Mesothelial cell of epicardium (in vitro differentiated cells): ENCODE measurements around the gene TCF3. TPM values are rescaled to one million over a fixed set of nuclear protein-coding genes. Genes with fewer than 3 reads are reported as not detected.

Experiments
- DNase-seq, 2 experiments: peaks; one replicate each; pipeline ENCODE4 v3.0.0; 2021; ENCODE audit warnings: low spot score in 2 of 2; ENCODE audit not compliant: unreplicated experiment in 2 of 2
- H3K27ac Mint-ChIP-seq: 2 replicates; pipeline ENCODE4 v1.8.0; 2021; ENCODE audit warnings: mixed read lengths
- H3K27me3 Mint-ChIP-seq: 2 replicates; pipeline ENCODE4 v1.8.0; 2021; ENCODE audit warnings: low read depth, mixed read lengths
- H3K36me3 Mint-ChIP-seq: 2 replicates; pipeline ENCODE4 v1.8.0; 2021; ENCODE audit warnings: mixed read lengths
- H3K4me1 Mint-ChIP-seq: 2 replicates; pipeline ENCODE4 v1.8.0; 2021; ENCODE audit warnings: mixed read lengths
- H3K4me3 Mint-ChIP-seq: 2 replicates; pipeline ENCODE4 v1.8.0; 2021; ENCODE audit warnings: mild to moderate bottlenecking, moderate library complexity, mixed read lengths
- H3K9me3 Mint-ChIP-seq: 2 replicates; pipeline ENCODE4 v1.8.0; 2021; ENCODE audit warnings: mixed read lengths
- CTCF ChIP-seq: fragments of 200-600 bp; sonication (generic); IDR thresholded peaks from one replicate; pipeline ENCODE4 v1.5.0; 2021; ENCODE audit warnings: antibody characterized with exemption; ENCODE audit not compliant: unreplicated experiment
- total RNA-seq: library from RNA; stranded (reverse); gene quantifications from 3 replicates; pipeline ENCODE4 v1.2.1, GENCODE V29; 2021

The TCF3 gene
- total RNA-seq, 1 donor from 2014 or later: 227 TPM

- no peak for TF ChIP-seq CTCF
- Mint-ChIP-seq H3K27me3 (no peaks in the 10 kb centered on the region), H3K9me3 (no peaks in the 10 kb centered on the region), H3K4me1 (peaks cover 5% of the 10 kb centered on the region), H3K4me3 (no peak overlapping the region), H3K27ac (peak overlapping the region; percentile 84), H3K36me3 (peaks cover 26% of the 10 kb centered on the region)
- DNase-seq: no peak
These were observed 29.9 kb downstream of the TCF3 start for GRCh38 chr19:1622541-1622940.

GRCh38 chr19:1622007-1622406 is 30.4 kb downstream of the TCF3 start:
- no peak for TF ChIP-seq CTCF
- Mint-ChIP-seq H3K36me3 (peaks cover 29% of the 10 kb centered on the region), H3K4me3 (no peak overlapping the region), H3K27ac (no peak overlapping the region), H3K27me3 (no peaks in the 10 kb centered on the region), H3K4me1 (peaks cover 5% of the 10 kb centered on the region), H3K9me3 (no peaks in the 10 kb centered on the region)
- DNase-seq: no peak

GRCh38 chr19:1621574-1621973 is 30.8 kb downstream of the TCF3 start:
- no peaks in the 10 kb centered on the region for H3K9me3 Mint-ChIP-seq
- no peak overlapping the region for H3K27ac Mint-ChIP-seq
- H3K4me1 Mint-ChIP-seq: peaks cover 5% of the 10 kb centered on the region
- TF ChIP-seq CTCF: no peak
- peaks cover 34% of the 10 kb centered on the region for H3K36me3 Mint-ChIP-seq
- H3K4me3 Mint-ChIP-seq: no peak overlapping the region
- no peak for DNase-seq
- no peaks in the 10 kb centered on the region for H3K27me3 Mint-ChIP-seq

GRCh38 chr19:1621021-1621420 is 31.4 kb downstream of the TCF3 start:
- H3K36me3 Mint-ChIP-seq: peaks cover 36% of the 10 kb centered on the region
- H3K4me1 Mint-ChIP-seq: peaks cover 5% of the 10 kb centered on the region
- no peak for TF ChIP-seq CTCF
- H3K27ac Mint-ChIP-seq: no peak overlapping the region
- DNase-seq: no peak
- H3K9me3 Mint-ChIP-seq: no peaks in the 10 kb centered on the region
- H3K4me3 Mint-ChIP-seq: no peak overlapping the region
- H3K27me3 Mint-ChIP-seq: no peaks in the 10 kb centered on the region

- Mint-ChIP-seq H3K9me3 (no peaks in the 10 kb centered on the region), H3K36me3 (peaks cover 38% of the 10 kb centered on the region), H3K4me3 (no peak overlapping the region), H3K27me3 (no peaks in the 10 kb centered on the region), H3K4me1 (peaks cover 5% of the 10 kb centered on the region), H3K27ac (no peak overlapping the region)
- no peak for DNase-seq
- no peak for TF ChIP-seq CTCF
These were observed 31.9 kb downstream of the TCF3 start for GRCh38 chr19:1620502-1620901.

- H3K4me3 Mint-ChIP-seq: no peak overlapping the region
- TF ChIP-seq CTCF: no peak
- H3K27me3 Mint-ChIP-seq: no peaks in the 10 kb centered on the region
- peaks cover 5% of the 10 kb centered on the region for H3K4me1 Mint-ChIP-seq
- H3K36me3 Mint-ChIP-seq: peaks cover 40% of the 10 kb centered on the region
- no peak overlapping the region for H3K27ac Mint-ChIP-seq
- H3K9me3 Mint-ChIP-seq: no peaks in the 10 kb centered on the region
- no peak for DNase-seq
These were observed 32.7 kb downstream of the TCF3 start for GRCh38 chr19:1619703-1620102.
